ENCODE results near the gene MDFI.

MDFI gene

DNA sequence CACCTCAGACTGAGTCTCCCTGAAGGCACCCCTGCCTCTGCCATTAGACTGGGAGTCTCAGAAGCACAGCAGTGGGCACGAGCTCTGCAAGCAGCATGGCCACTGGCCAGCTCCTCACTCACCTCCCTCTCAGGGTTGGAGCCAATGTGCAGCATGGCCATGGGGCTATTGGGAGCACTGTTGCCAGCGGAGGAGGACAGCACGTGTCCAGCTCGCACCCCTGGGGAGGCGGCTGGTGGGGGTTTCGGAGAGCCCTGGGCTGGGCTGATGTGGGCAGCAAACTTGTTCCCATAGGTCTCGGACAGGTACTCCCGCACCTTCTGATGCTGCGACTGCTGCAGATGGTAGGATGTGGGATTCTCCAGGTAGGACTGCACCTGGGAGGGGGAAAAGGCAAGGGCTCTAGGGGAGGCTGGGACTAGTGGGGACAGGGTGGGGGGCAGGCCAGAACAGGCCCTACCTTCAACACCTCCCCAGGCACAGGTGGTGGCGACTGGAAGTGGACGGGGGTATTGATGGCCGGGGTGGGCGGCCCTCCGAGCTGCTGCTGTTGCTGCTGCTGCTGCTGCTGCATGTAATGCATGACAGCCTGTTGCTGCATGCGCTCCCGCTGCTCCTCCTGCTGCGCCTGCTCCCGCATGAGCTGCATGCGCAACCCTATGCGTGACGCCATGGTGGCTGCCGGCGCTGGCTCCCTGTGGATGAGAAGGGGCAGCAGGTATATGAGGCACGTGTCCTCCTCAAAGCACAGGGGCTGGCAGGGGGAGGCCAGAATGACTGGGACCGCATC lies 52.5 kb downstream of the MDFI start:
- no peak for DNase-seq

DNA sequence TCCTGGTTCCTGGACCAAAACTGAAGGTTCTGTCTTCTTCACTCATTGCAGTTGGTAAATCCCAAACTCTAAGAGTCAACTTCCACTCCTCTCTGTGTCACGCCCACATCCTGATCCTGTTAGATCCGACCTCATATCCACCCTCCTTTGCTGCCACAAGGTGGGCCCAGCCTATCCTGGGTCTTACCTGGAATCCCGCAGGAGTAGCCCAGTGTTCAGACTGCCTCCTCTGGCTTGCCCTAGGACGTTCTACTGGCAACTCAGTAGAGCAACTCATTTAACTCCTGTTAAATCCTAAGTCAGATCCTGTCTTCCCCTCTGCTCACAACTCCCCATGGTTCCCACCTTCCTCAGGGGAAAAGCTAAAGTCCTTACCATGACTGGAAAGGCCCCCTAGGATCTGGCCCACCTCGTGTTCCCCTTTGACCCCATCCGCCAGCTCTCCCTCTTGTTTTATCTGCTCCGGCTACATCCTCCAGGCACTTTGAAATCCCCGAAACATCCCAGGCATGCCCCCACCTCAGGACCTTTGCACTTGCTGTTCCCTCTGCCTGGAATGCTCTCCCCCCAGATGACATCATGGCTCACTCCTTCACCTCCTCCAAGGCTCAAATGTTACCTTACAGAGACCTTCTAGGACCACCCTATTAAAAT lies 53.3 kb downstream of the MDFI start:
- DNase-seq, result no peak

- DNase-seq, result no peak
These were observed 53.9 kb downstream of the MDFI start for GRCh38 chr6:41692080-41692675.

DNA sequence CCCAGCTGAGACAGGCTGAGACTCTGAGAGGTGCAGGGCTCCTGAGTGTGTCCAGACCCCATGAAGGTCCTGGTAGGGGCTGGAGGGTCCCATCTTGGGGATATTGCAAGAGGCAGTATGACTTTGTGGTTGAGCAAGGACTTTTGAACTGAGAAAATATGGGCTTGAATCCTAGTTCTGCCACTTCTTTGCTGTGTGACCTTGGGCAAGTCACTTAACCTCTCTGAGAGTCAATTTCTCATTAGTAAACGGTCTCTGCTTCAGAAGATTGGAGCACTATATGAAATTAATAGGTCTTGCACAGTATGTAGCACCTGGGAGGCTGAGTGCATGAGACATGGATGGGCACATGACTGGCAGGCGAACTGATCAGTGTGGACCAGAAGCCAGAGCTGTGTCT lies 54.5 kb downstream of the MDFI start:
- DNase-seq, result no peak

- DNase-seq, result no peak
These were observed 55.3 kb downstream of the MDFI start for GRCh38 chr6:41693281-41694240.

GRCh38 chr6:41694815-41695526 lies 56.7 kb downstream of the MDFI start:
- no peak for DNase-seq

DNA sequence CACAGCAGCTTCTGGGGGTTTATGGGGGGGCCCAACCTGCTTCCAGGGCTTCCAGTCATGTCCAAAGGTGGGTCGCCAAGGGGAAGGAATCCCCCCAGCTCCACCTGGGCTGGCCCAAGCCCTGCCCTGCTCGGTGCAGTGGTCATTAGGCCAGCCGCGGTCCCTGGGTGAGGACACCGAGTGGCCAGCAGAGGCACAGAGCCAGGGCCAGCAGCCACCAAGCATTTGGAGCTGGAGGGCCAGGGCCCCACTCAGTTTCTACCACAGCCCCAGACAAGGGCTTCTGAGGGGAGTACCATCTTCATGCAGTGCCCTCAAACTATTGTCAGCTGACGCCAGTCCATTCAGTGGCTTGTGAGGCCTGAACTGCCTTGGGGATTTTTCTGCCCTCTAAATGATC lies 57.6 kb downstream of the MDFI start:
- DNase-seq, result no peak

GRCh38 chr6:41696788-41697187 lies 58.5 kb downstream of the MDFI start:
- DNase-seq, result no peak

DNA sequence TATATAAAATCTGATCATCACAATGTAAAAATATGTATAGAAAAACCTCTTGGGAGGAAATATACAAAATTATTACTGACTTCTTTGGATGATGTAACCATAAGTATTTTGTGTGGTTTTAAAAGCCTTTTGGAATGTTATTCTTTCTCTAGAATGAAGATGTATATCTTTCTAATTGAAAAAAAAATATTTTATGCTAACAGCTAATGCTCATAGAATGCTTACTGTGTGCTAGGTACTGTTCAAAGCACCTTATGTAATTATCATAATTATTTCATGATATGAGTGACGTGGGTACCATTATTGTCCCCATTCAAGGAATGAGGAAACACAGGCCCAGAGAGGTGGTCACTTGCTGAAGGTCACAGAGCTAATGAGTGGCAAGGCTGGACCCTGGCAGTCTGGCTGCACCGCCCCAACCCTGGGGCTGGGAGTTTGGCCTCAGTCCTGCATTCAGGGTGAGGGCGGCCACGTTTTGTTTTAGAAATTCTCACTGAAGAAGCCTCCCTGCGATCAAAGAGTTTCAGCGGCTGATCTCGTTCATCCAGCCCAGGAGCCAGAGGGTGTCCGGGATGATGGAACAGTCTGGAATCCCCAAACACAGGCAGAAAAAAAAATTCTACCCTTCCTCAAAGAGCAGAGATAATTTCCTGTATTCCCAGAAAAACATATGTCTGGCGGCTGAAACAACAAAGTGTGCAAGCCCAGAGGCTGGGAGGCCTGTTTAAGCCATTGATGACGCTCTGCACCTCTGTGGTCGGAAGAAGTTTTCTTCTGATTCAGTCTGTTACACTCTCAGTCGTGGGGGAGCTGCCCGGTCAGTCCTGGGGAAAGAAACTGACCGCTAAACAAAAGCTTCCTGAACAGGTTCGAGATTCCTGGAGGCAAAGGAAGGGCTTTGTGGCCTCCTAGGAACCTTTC lies 59.9 kb downstream of the MDFI start:
- DNase-seq, result no peak

- no peak for DNase-seq
These were observed 60.8 kb downstream of the MDFI start for GRCh38 chr6:41699063-41699462.

GRCh38 chr6:41700463-41701347 lies 62.4 kb downstream of the MDFI start:
- DNase-seq, result no peak

GRCh38 chr6:41702089-41702745 lies 63.9 kb downstream of the MDFI start:
- DNase-seq, result no peak

DNA sequence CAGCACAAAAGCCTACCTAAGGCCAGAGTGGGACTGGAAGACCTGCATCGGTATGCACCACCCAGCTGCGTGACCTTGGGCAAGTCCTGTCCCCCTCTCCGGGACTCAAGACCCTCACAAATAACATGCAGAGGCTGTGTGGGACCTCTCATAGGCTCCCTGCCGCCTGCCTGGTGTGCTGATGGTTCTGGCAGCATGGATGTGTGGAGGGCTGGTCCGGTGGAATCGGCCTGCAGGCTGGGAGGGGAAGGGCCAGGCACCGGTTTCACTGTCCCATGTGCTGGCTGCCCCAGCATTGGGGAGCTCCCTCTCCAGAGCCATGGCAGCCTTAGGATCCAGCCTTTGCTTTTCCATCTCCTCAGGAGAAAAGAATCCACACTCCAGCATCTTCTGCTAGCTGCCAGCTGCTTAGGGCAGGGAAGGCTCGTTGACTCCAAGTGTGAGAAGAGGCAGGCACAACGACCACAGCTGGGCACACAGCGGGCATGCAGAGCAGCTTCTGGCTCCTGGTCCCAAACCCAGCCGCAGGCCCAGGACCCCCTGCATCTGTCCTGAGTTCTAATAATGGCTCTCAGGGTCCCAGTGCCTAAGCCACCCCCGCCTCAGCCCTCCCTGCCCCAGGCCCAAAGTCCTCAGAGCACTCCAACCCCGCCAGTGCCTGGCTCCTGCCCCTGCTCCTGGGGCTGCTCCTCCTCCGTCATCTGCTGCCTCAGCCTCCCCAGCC lies 64.7 kb downstream of the MDFI start:
- no peak for DNase-seq

Measured in NCI-H187 (cell line).